ENCODE measurements around the gene DSCAML1. TPM values are rescaled to one million over a fixed set of nuclear protein-coding genes. Genes with fewer than 3 reads are reported as not detected.

Gene DSCAML1
- total and polyA plus RNA-seq, 8 donors, result 0.08 to 2.9 (median 0.45) TPM

GRCh38 chr11:117547195-117547850 is 249.7 kb downstream of the DSCAML1 start:
- no peaks in the 10 kb centered on the region for H3K36me3 ChIP-seq
- H3K4me3 ChIP-seq, result no peak overlapping the region
- 57 to 69% (median 66%) methylated on average over 16 of the region's 16 CpGs for WGBS, 5 donors
- H3K4me1 ChIP-seq, result no peaks in the 10 kb centered on the region
- H3K9me3 ChIP-seq, result peaks cover 4 to 18% (median 5%) of the 10 kb centered on the region in 4 donors
- TF ChIP-seq CTCF (IDR thresholded peaks at IDR 0.05), result no peak
- no peak for TF ChIP-seq EP300 (IDR thresholded peaks at IDR 0.05)
- no peak for TF ChIP-seq POLR2AphosphoS5 (IDR thresholded peaks at IDR 0.05)
- no peak for TF ChIP-seq POLR2A (IDR thresholded peaks at IDR 0.05)
- no peak for DNase-seq
- no peak overlapping the region for H3K27ac ChIP-seq
- intact Hi-C loops (cut with DNase I; ENCODE audit: low total_unique reads), result no loop called here
- H3K27me3 ChIP-seq, result peaks cover 0 to 19% (median 0%) of the 10 kb centered on the region in 3 donors

- H3K27me3 ChIP-seq, result peaks cover 0 to 12% (median 0%) of the 10 kb centered on the region in 3 donors
- no peak overlapping the region for H3K27ac ChIP-seq
- peaks cover 4 to 18% (median 5%) of the 10 kb centered on the region in 4 donors for H3K9me3 ChIP-seq
- H3K36me3 ChIP-seq, result no peaks in the 10 kb centered on the region
- intact Hi-C loops (cut with DNase I; ENCODE audit: low total_unique reads), result no loop called here
- 63 to 78% (median 74%) methylated on average over 12 of the region's 12 CpGs for WGBS, 5 donors
- TF ChIP-seq POLR2A (IDR thresholded peaks at IDR 0.05) (no peak), POLR2AphosphoS5 (IDR thresholded peaks at IDR 0.05) (no peak), CTCF (IDR thresholded peaks at IDR 0.05) (no peak), EP300 (IDR thresholded peaks at IDR 0.05) (no peak)
- no peak for DNase-seq
- H3K4me1 ChIP-seq, result no peaks in the 10 kb centered on the region
- H3K4me3 ChIP-seq, result no peak overlapping the region
Measured at GRCh38 chr11:117546431-117547194, 250.4 kb downstream of the DSCAML1 start.

- TF ChIP-seq EP300 (IDR thresholded peaks at IDR 0.05) (no peak), POLR2A (IDR thresholded peaks at IDR 0.05) (no peak), CTCF (IDR thresholded peaks at IDR 0.05) (no peak), POLR2AphosphoS5 (IDR thresholded peaks at IDR 0.05) (no peak)
- H3K36me3 ChIP-seq, result no peaks in the 10 kb centered on the region
- no peak overlapping the region for H3K4me3 ChIP-seq
- no peak for DNase-seq
- H3K27ac ChIP-seq, result no peak overlapping the region
- 74 to 82% (median 80%) methylated on average over 10 to 12 of the region's 12 CpGs for WGBS, 5 donors
- peaks cover 4 to 18% (median 5%) of the 10 kb centered on the region in 4 donors for H3K9me3 ChIP-seq
- intact Hi-C loops (cut with DNase I; ENCODE audit: low total_unique reads), result no loop called here
- no peaks in the 10 kb centered on the region for H3K4me1 ChIP-seq
- peaks cover 0 to 7% (median 0%) of the 10 kb centered on the region in 3 donors for H3K27me3 ChIP-seq
Measured at GRCh38 chr11:117545706-117546105, 251.3 kb downstream of the DSCAML1 start.

- peaks cover 0 to 7% (median 0%) of the 10 kb centered on the region in 3 donors for H3K27me3 ChIP-seq
- H3K9me3 ChIP-seq, result peaks cover 4 to 18% (median 5%) of the 10 kb centered on the region in 4 donors
- WGBS, 5 donors, result 74 to 89% (median 79%) methylated on average over 6 of the region's 6 CpGs
- DNase-seq, result no peak
- no peak overlapping the region for H3K27ac ChIP-seq
- intact Hi-C loops (cut with DNase I; ENCODE audit: low total_unique reads), result no loop called here
- H3K36me3 ChIP-seq, result no peaks in the 10 kb centered on the region
- H3K4me3 ChIP-seq, result no peak overlapping the region
- no peak for TF ChIP-seq POLR2AphosphoS5 (IDR thresholded peaks at IDR 0.05)
- TF ChIP-seq CTCF (IDR thresholded peaks at IDR 0.05), result no peak
- no peak for TF ChIP-seq EP300 (IDR thresholded peaks at IDR 0.05)
- TF ChIP-seq POLR2A (IDR thresholded peaks at IDR 0.05), result no peak
- H3K4me1 ChIP-seq, result no peaks in the 10 kb centered on the region
Measured at GRCh38 chr11:117544130-117544800, 252.8 kb downstream of the DSCAML1 start.
